Trophoblast cell (in vitro differentiated cells and primary cell): ENCODE data around the gene CFAP97D2.

Source experiments
- DNase-seq, 2 donors: peaks; one replicate each; pipeline ENCODE4 v3.0.0-alpha.2; 2016
- H2AFZ ChIP-seq: 2 replicates; pipeline ENCODE4 v1.6.1; 2013; ENCODE audit warnings: low read length, moderate library complexity, mild to moderate bottlenecking; ENCODE audit not compliant: insufficient read depth, poor library complexity
- H2AK5ac ChIP-seq: 2 replicates; pipeline ENCODE4 v1.6.1; 2013; ENCODE audit warnings: mild to moderate bottlenecking, low read length
- H2BK120ac ChIP-seq: 2 replicates; pipeline ENCODE4 v1.6.1; 2013; ENCODE audit warnings: low read length, mild to moderate bottlenecking, moderate library complexity; ENCODE audit not compliant: insufficient read depth, poor library complexity
- H2BK12ac ChIP-seq: 2 replicates; pipeline ENCODE4 v1.6.1; 2013; ENCODE audit warnings: mild to moderate bottlenecking, low read length, moderate library complexity
- H2BK5ac ChIP-seq: 2 replicates; pipeline ENCODE4 v1.6.1; 2013; ENCODE audit warnings: low read length, low read depth, moderate library complexity, mild to moderate bottlenecking; ENCODE audit not compliant: poor library complexity
- H3K14ac ChIP-seq: 2 replicates; pipeline ENCODE4 v1.6.1; 2013; ENCODE audit warnings: mild to moderate bottlenecking, low read length
- H3K18ac ChIP-seq: 2 replicates; pipeline ENCODE4 v1.6.1; 2013; ENCODE audit warnings: mild to moderate bottlenecking, low read length
- H3K23ac ChIP-seq: 2 replicates; pipeline ENCODE4 v1.6.1; 2013; ENCODE audit warnings: low read length
- H3K27ac ChIP-seq: 2 replicates; pipeline ENCODE4 v1.5.1; 2013; ENCODE audit warnings: low read depth, mild to moderate bottlenecking, inconsistent platforms, low read length, moderate library complexity
- H3K27me3 ChIP-seq: 2 replicates; pipeline ENCODE4 v1.6.1; 2013; ENCODE audit warnings: inconsistent platforms, mild to moderate bottlenecking, low read length, moderate library complexity; ENCODE audit not compliant: insufficient read depth
- H3K36me3 ChIP-seq, 2 experiments: 1 replicate in 1 of 2; 2 replicates in 1 of 2; pipeline ENCODE4 v1.6.1; 2013; ENCODE audit warnings: low read length in 2 of 2, mild to moderate bottlenecking in 2 of 2, moderate library complexity in 1 of 2; ENCODE audit not compliant: insufficient read depth in 2 of 2, control insufficient read depth in 1 of 2
- H3K4ac ChIP-seq: 2 replicates; pipeline ENCODE4 v1.6.1; 2013; ENCODE audit warnings: low read depth, mild to moderate bottlenecking, low read length, moderate library complexity
- H3K4me1 ChIP-seq, 2 experiments: 1 replicate in 1 of 2; 2 replicates in 1 of 2; pipeline ENCODE4 v1.6.1; 2013; ENCODE audit warnings: low read length in 2 of 2, mild to moderate bottlenecking in 2 of 2, moderate library complexity in 1 of 2; ENCODE audit not compliant: insufficient read depth in 2 of 2, control insufficient read depth in 1 of 2
- H3K4me2 ChIP-seq: 2 replicates; pipeline ENCODE4 v1.6.1; 2013; ENCODE audit warnings: inconsistent platforms, mild to moderate bottlenecking, low read length, moderate library complexity
- H3K4me3 ChIP-seq: 2 replicates; pipeline ENCODE4 v1.5.1; 2013; ENCODE audit warnings: mild to moderate bottlenecking, low read depth, low read length, inconsistent platforms
- H3K79me1 ChIP-seq: one replicate; pipeline ENCODE4 v1.6.1; 2013; ENCODE audit warnings: low read length
- H3K79me2 ChIP-seq: 2 replicates; pipeline ENCODE4 v1.6.1; 2013; ENCODE audit warnings: low read length, mild to moderate bottlenecking; ENCODE audit not compliant: control insufficient read depth, insufficient read depth, poor library complexity
- H3K9ac ChIP-seq: 2 replicates; pipeline ENCODE4 v1.6.1; 2013; ENCODE audit warnings: mild to moderate bottlenecking, low read length
- H3K9me3 ChIP-seq: 2 replicates; pipeline ENCODE4 v1.6.1; 2013; ENCODE audit warnings: low read depth, mild to moderate bottlenecking, control low read depth, inconsistent platforms, low read length; ENCODE audit not compliant: insufficient read depth
- H4K12ac ChIP-seq: 2 replicates; pipeline ENCODE4 v1.6.1; 2013; ENCODE audit warnings: low read depth, mild to moderate bottlenecking, low read length, moderate library complexity
- H4K8ac ChIP-seq: 2 replicates; pipeline ENCODE4 v1.6.1; 2013; ENCODE audit warnings: low read depth, mild to moderate bottlenecking, low read length, moderate library complexity
- H4K91ac ChIP-seq: one replicate; pipeline ENCODE4 v1.6.1; 2013; ENCODE audit warnings: low read depth, mild to moderate bottlenecking, low read length, moderate library complexity
- WGBS: extraction: QIAGEN DNeasy Blood & Tissue Kit; methylation state at CpG from one replicate; pipeline ENCODE4 v1.1.7; 2013; ENCODE audit warnings: missing lambda C conversion rate; ENCODE audit not compliant: insufficient read length, insufficient coverage; ENCODE audit errors: extremely low coverage; 5-methylcytosine and 5-hydroxymethylcytosine counted together

The CFAP97D2 gene

DNA sequence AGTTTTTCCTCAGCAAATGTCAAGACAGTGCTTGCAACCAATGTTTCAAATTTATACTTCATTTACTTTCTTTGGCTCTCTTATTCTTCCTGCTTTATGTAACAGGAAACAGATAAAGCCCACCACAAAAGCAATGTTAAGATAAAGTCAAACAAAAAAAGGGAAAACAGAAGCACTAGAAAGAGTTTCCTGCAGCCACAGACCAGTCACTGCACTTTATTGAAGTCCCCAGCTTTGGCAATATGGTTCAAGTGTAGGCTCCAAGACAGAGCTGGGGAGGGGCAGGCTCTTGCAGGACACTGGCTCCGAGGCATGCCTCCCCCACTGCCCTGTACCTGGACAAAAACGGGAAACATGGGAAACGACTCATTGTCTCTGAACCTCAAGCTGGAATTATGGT, 40.3 kb downstream of the CFAP97D2 start:
- no peak overlapping the region for H3K14ac ChIP-seq

DNA sequence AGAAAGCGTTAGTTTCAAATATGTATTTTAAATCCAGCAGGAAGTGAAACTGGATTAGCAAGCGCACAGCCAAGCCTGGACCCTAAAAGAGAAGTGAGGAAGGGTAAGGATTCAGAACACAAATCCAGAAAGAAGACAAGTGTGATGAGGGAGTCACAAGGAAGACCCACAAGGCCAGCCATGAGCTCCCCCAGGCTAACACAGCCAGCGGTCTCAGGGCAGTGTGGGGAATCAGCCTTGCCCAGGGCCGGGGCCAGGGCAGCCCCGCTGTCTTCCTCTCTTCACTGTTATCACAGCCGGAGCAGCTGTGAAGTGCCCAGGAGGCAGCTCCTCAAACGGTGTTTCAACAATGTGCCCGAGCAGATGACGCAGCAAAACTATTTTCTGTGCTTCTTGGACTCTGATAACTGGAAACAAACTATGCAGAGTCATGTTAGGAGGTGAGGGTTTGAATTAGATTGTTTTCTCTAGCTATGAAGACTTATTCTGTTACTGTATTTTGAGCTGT, 43.5 kb downstream of the CFAP97D2 start:
- H3K9ac ChIP-seq: no peak overlapping the region
- no peak overlapping the region for H2BK12ac ChIP-seq
- no peak overlapping the region for H3K4ac ChIP-seq
- no peak overlapping the region for H3K14ac ChIP-seq
- DNase-seq: peak; percentile 34 to 71
- WGBS: no CpG with 5 or more reads among the region's 9 CpGs
- H3K23ac ChIP-seq: no peak overlapping the region
- no peak overlapping the region for H3K4me2 ChIP-seq
- no peaks in the 10 kb centered on the region for H3K4me1 ChIP-seq
- H3K9me3 ChIP-seq: peaks cover 2% of the 10 kb centered on the region
- no peak overlapping the region for H3K4me3 ChIP-seq
- no peak overlapping the region for H4K12ac ChIP-seq
- H2BK120ac ChIP-seq: no peak overlapping the region
- H4K8ac ChIP-seq: no peak overlapping the region
- no peak overlapping the region for H4K91ac ChIP-seq
- H3K18ac ChIP-seq: no peak overlapping the region
- no peak overlapping the region for H2AFZ ChIP-seq
- H3K27ac ChIP-seq: no peak overlapping the region
- no peaks in the 10 kb centered on the region for H3K36me3 ChIP-seq
- H2AK5ac ChIP-seq: no peak overlapping the region
- no peak overlapping the region for H2BK5ac ChIP-seq
- no peaks in the 10 kb centered on the region for H3K79me1 ChIP-seq
- H3K79me2 ChIP-seq: no peaks in the 10 kb centered on the region
- no peaks in the 10 kb centered on the region for H3K27me3 ChIP-seq

More for the DNA sequence above, 40.3 kb downstream of the CFAP97D2 start:
- H3K79me2 ChIP-seq: no peaks in the 10 kb centered on the region
- H4K12ac ChIP-seq: no peak overlapping the region
- H3K27ac ChIP-seq: no peak overlapping the region
- H3K36me3 ChIP-seq: no peaks in the 10 kb centered on the region
- no peaks in the 10 kb centered on the region for H3K27me3 ChIP-seq
- no peak overlapping the region for H3K4me3 ChIP-seq
- H3K79me1 ChIP-seq: no peaks in the 10 kb centered on the region
- H3K4me1 ChIP-seq: no peaks in the 10 kb centered on the region
- H3K18ac ChIP-seq: no peak overlapping the region
- H3K4me2 ChIP-seq: no peak overlapping the region
- no peak overlapping the region for H2AK5ac ChIP-seq
- WGBS: no CpG with 5 or more reads among the region's 3 CpGs
- no peak for DNase-seq
- H2BK120ac ChIP-seq: no peak overlapping the region
- H3K4ac ChIP-seq: no peak overlapping the region
- no peak overlapping the region for H4K8ac ChIP-seq
- H3K23ac ChIP-seq: no peak overlapping the region
- H4K91ac ChIP-seq: no peak overlapping the region
- no peak overlapping the region for H2BK12ac ChIP-seq
- H2BK5ac ChIP-seq: no peak overlapping the region
- H3K9me3 ChIP-seq: peaks cover 2% of the 10 kb centered on the region
- H2AFZ ChIP-seq: no peak overlapping the region
- no peak overlapping the region for H3K9ac ChIP-seq

DNA sequence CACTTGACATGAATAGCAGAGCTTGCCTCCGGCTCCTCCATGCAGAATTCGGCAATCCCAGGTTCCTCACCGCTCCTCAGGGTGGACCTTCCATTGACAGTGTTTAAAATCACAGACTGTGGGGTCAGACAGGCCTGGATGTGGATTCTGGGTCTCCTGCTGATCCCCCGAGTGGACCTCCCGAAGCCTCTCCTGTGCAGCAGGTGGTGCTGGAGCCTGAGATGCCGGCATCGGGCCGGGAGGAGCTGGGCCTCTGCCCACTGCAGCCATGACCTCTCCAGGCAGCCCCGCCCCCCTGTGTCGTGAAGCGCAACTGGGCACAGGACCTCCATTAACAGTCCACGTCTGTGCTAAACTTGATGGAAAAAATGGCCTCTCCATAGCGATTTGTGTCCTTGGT, 45.1 kb downstream of the CFAP97D2 start:
- no peak overlapping the region for H4K12ac ChIP-seq
- H3K4ac ChIP-seq: no peak overlapping the region
- no peak for DNase-seq
- H2BK5ac ChIP-seq: no peak overlapping the region
- H3K79me2 ChIP-seq: no peaks in the 10 kb centered on the region
- no peak overlapping the region for H2AFZ ChIP-seq
- no peak overlapping the region for H3K27ac ChIP-seq
- no peak overlapping the region for H2AK5ac ChIP-seq
- no peaks in the 10 kb centered on the region for H3K79me1 ChIP-seq
- H3K27me3 ChIP-seq: no peaks in the 10 kb centered on the region
- H3K4me3 ChIP-seq: no peak overlapping the region
- no peak overlapping the region for H2BK120ac ChIP-seq
- no peak overlapping the region for H3K23ac ChIP-seq
- no CpG with 5 or more reads among the region's 13 CpGs for WGBS
- H4K91ac ChIP-seq: no peak overlapping the region
- H3K18ac ChIP-seq: no peak overlapping the region
- peaks cover 2% of the 10 kb centered on the region for H3K9me3 ChIP-seq
- H2BK12ac ChIP-seq: no peak overlapping the region
- no peak overlapping the region for H3K4me2 ChIP-seq
- H3K36me3 ChIP-seq: no peaks in the 10 kb centered on the region
- no peak overlapping the region for H3K14ac ChIP-seq
- no peaks in the 10 kb centered on the region for H3K4me1 ChIP-seq
- no peak overlapping the region for H4K8ac ChIP-seq
- H3K9ac ChIP-seq: no peak overlapping the region

DNA sequence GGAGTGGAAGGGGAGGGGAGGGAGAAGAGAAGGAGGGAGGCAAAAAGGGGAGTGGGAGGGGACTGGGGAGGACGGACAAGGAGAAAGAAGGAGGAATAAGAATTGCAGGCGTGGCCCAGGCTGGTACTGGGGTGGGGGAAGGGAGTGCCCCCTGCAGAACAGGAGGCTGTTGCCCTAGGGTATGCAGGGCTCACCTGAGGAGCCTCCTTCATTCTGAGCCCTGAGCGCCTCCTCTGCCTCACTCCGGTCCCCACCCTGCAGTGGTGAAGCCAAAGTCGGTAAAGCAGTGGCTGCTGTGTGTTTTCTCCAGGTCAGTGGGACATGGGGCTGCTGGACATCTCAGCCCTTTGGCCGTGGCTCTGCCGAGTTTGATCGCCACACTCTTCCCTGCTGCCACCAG, 46.6 kb downstream of the CFAP97D2 start:
- Histone ChIP-seq H2AK5ac (no peak overlapping the region), H3K23ac (no peak overlapping the region), H2BK120ac (no peak overlapping the region), H3K79me2 (no peaks in the 10 kb centered on the region), H4K12ac (no peak overlapping the region), H4K8ac (no peak overlapping the region), H3K9ac (no peak overlapping the region), H3K27ac (no peak overlapping the region), H3K4me3 (no peak overlapping the region), H3K4ac (no peak overlapping the region), H3K14ac (no peak overlapping the region), H3K4me2 (no peak overlapping the region), H3K36me3 (no peaks in the 10 kb centered on the region), H2BK12ac (no peak overlapping the region), H3K79me1 (no peaks in the 10 kb centered on the region), H2AFZ (no peak overlapping the region), H3K18ac (no peak overlapping the region), H2BK5ac (no peak overlapping the region), H3K9me3 (no peaks in the 10 kb centered on the region), H3K4me1 (no peaks in the 10 kb centered on the region), H3K27me3 (no peaks in the 10 kb centered on the region), H4K91ac (no peak overlapping the region)
- no CpG with 5 or more reads among the region's 8 CpGs for WGBS
- DNase-seq: no peak
